Stimulated activated CD4-positive, alpha-beta T cell treated with anti-CD3 and anti-CD28 coated beads, Interleukin-15, amount 100 ng/mL, for 1 hour (primary cell): Measurements from ENCODE around the gene ATP1A1.

ENCODE experiments used
- DNase-seq, 2 donors: peaks; one replicate each; pipeline ENCODE4 v3.0.0-alpha.2; 2020; ENCODE audit warnings: low read depth in 1 of 2, low spot score in 1 of 2

ATP1A1 gene

GRCh38 chr1:116370181-116370580, 2.9 kb upstream of the ATP1A1 start:
- no peak for DNase-seq

- no peak for DNase-seq
Observed at GRCh38 chr1:116371752-116372151, 1.3 kb upstream of the ATP1A1 start.

DNA sequence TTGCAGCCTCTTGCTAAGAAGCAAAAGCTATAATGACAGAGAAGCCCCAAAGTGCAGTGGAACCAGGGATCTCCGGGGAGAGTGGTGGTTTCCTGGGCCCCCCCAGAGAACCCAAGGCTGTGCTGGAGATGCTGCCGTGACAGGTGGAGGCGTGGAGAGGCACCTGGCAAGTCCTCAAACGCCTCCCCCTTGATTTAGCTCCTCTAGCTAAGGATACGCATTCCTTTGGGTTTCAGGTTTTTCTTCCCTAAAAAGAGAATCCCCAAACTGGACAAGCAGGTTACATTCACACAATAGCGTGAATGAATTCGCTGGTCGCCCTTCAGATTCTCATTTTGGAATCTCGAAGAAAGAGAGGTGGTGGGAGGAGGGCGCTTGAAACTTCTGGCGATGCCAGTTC, 853 bp upstream of the ATP1A1 start:
- DNase-seq: no peak

- DNase-seq: peak; percentile 17 to 46
Observed at GRCh38 chr1:116373431-116374352, 648 bp downstream of the ATP1A1 start.

- no peak for DNase-seq
Observed at GRCh38 chr1:116374353-116375147, 1.5 kb downstream of the ATP1A1 start.

GRCh38 chr1:116375148-116375886, 2.3 kb downstream of the ATP1A1 start:
- no peak for DNase-seq

DNA sequence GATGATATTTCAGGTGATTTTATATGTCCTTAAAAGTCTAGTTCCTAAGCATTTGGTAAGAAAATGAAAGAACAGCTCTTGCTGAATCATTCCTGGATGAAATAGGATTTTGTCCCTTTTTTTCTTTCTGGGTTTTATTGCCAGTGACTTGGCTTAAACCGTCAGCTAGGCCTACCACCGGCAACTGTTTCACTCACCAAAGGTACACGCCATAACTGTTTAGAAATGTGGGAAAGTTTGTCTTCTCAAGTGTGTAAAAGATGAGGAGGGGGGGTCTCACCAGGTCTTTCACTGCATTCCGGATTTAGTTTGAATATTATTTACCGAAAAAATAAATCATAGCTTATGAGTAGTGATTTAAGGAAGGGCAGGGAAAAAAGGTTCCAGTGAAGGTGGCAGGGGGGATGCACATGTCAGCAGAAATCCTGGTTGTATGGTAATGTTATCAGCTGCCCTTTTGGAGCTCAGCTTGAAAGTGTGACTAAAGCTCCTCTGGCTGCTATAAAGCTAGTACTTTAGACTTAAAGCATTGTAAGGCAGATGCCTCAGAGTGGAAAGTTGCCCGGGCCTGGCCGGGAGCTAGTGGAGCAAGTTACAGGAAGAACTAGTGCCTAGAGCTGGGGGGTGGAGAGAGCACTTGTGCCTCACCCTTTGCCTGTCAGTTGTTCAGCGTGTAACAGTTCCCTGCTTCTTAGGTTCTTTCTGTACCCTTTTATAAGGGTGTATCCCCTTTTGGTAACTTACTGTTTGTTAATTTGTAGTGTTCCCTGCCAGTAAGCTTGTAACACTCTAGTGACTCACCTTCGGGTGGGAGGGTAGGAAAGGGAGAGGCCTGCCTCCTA, 3.1 kb downstream of the ATP1A1 start:
- DNase-seq: peak in 1 of 2 donors; percentile 19

DNA sequence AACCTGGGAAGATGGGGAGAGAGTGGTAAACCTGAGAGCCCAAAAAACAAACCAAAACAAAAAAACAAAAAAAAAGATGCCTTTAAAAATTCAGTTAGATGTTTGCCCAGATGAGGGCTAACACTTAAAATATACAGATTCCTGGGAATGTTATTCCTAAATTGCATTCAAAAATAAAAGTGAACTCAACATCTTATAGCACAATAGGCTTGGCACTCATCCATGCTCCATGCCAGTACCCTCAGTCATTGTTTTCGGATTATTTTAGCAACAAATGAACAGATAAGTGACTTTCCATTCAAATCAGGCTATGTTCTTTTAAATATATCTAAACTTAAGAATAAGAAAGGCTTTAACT, 3.7 kb downstream of the ATP1A1 start:
- DNase-seq: no peak

DNA sequence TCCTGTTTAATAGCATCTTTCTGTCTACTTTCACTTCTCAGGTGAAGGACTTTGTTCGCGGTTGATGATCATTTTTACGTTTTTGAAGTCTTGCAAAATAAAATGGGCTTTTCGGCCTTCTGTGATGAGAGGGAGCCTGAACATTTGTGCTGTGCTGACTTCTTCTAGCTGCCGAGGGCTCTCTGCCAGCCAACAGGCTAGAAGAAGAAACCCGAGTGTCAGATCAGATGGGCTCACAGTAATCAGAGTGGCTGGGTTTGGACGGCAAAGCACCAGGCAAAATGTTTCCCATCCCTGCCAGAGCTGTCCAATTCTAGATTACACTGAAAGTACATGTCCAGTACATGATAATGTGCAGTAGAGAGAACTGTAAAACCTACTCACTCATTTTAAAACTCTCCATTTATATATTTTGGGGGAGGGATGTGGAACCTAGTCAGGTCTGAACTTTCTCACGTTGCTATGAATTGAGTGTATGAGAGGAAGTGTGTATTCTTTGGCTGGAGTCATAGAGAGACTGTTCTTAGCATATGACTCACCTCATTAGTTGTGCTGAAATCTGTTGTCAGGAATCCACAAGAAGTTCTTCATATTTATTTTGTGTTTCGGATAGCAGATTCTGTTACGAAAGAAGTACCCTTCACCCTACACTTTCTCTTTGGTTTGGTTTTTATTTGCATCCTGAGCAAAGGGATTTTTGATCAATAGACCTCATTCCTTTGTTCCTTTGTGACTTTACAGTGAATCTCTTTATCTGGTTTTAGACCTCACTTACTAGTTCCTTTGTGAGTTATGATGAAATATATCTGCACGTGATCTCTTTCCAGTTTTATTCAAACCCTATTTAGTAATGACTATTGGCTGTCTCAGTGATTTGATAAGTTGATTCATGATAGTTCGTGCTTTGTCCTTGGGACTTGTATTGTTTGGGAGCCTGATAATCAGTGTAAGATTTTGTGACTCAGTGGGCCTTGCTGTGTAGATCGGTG, 4.8 kb downstream of the ATP1A1 start:
- no peak for DNase-seq

DNA sequence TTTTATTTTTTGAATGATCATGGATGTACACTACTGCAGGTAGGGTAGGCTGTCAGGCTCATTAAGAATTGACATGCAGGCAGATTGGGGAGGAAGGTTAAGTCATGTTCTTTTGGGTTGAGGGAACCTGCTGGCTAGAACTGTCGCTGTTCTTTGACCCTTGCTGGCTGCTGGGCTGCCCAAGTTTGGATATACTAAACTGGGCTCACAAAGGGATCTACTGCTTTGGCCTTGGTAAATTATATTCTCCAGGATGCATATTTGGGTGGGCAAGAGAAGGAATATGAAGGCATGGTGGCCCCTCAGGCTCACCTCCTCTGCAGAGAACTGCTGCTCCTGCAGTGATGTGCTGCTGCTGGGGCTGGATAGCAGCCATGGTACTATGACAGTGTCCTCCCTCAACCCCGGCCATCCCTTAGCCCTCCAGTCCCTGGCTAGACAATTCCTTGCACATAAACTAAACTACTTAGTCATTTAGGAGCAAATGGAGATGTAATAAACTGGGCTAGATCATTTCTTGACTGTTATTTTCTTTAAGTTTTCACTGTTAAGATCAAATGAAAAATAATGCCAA, 6.1 kb downstream of the ATP1A1 start:
- DNase-seq: no peak

DNA sequence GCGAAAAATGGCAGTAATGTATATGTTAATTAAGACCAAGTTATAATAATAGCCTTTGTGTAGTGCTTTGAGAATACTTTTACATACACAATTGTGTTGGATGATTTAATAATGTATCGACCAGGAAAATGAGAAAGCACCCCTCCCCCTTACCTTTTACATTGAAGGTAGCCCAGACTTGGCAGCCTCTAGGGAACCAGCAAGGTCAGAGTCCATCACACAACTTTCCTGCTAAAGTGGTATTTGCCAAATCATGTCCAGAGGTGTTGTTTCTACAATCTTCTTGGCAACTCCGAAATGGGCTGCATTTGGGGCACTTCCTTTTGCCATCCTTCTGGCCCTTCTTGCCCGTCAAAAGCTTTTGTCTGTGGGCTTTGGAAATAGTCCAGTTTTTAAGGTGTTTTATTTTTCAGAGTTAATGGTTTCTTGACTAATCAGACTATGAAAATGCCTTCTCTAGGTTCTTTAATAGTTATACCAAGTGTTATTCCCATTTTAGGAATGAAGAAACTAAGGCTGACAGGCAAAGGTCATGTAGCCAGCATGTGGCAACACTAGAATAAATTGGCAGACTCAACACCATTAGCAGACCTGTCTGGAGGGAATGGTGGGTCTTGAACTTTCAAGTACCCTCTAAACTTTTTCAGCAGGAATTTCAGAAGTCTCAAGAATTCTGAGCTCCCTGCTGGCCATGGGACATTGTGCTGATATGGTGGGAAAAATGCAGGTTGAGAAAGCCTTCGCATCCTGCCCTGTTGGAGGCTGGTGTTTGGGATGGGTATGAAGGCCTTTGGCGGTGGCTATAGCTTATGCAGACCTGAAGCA, 6.8 kb downstream of the ATP1A1 start:
- DNase-seq: no peak

GRCh38 chr1:116380499-116381242, 7.6 kb downstream of the ATP1A1 start:
- no peak for DNase-seq

DNA sequence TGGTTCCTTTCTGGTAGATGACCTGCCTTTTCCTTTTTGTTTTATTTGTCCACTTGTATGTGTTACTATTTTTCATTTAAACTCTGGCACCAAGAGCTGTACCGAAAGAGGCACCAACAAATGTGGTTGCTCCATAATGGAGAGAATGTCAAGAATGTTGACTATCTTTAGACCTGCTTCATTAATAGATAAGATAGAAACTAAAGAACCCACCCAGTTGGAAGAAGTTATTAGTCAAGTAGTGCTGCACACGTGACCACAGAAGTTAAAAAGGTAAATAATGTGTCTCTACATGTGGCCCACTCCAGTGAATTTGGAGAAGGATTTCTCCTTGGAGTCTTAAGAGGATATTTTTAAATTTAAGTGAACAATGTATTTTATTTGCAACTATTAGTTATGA, 9.3 kb downstream of the ATP1A1 start:
- DNase-seq: no peak

DNA sequence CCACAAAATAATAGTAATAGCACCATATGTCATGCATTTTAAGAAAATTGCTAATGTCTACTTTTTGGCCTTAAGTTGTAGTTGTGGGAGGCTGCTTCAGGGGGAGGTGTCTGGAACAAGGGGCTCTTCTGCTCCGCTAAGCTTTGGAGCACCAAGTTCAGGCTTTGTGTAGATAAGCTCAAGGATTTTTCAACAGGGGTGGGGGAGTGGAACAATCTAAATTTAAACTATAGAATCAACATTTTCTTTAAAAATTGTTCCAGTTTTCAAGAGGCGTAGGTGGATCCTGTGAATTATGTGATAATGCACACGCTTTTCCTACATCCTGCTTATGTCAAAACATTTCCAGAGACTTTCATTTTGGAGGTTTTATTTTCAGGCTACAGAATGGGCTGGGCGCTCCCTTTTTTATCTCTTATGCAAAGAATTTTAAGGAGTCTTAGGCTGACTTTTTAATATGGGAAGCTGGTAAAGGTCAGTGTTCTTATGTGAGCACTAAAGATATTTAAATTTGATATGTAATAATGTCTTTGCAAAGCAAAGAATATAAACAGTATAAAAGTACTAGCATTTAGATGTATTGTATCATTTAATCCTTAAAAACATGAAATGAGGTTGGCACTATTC, 9.9 kb downstream of the ATP1A1 start:
- no peak for DNase-seq

GRCh38 chr1:116386042-116386441, 13.0 kb downstream of the ATP1A1 start:
- DNase-seq: no peak

DNA sequence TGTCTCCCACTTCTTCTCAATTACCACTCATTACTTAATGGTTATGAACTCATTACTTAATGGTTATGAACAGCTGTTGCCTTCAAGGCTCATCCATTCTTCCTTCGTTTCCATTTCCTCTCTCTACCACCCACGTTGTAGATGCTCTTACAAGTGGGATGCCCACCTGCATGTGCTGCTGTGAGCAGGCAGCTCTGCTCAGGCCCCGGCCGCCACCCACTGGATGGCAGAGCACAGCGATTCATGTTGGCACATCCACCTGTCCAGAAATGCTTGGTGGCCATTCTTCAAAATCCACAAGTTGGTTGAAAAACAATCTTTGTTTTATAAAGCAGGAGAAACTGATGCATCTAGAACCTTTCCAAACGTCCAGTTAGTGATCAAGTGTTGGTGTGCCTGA, 14.5 kb downstream of the ATP1A1 start:
- DNase-seq: no peak

DNA sequence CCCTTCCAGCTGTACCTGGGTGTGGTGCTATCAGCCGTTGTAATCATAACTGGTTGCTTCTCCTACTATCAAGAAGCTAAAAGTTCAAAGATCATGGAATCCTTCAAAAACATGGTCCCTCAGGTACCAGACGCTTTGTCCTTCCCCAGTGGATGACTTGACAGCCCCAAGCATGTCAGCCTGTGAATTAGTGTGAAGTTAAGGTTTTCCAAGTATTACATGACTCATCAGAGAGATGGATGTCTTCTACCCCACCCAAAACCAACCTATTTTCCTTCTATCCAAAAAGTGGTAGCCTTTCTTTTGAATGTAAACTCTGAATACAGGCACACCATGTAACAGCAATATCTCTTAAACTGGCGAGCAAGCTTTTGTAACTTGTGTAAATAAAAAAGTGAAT, 15.1 kb downstream of the ATP1A1 start:
- no peak for DNase-seq
